ENCODE results near the gene RGL4. TPM values are rescaled to one million over a fixed set of nuclear protein-coding genes. Genes with fewer than 3 reads are reported as not detected.

The RGL4 gene
- total RNA-seq, 2 donors from 2014 or later: not detected

DNA sequence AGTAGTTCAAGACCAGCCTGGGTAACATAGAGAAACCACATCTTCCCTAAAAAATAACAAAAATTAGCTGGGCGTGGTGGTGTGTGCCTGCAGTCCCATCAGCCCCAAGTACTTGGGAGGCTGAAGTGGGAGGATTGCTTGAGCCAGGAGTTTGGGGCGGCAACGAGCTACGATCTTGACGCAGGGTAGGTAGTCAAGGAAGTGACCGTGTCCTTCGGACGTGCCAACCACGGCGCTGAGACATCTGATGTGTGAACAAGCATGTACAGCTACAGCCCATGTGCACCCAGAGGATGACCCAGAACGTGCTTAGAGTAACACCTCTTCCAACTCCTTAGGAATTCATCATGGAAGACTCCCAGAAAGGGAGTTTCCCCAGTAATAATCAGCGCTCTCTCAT, 21.4 kb downstream of the RGL4 start:
- H3K4me3 ChIP-seq: no peak overlapping the region
- no peak for DNase-seq (ENCODE audit: low spot score)
- no peaks in the 10 kb centered on the region for H3K9me3 ChIP-seq
- peaks cover 0 to 10% of the 10 kb centered on the region in 2 donors for H3K4me1 ChIP-seq
- H3K36me3 ChIP-seq: peaks cover 47% of the 10 kb centered on the region
- no peak overlapping the region for H3K27ac ChIP-seq
- TF ChIP-seq, protein P1, sequence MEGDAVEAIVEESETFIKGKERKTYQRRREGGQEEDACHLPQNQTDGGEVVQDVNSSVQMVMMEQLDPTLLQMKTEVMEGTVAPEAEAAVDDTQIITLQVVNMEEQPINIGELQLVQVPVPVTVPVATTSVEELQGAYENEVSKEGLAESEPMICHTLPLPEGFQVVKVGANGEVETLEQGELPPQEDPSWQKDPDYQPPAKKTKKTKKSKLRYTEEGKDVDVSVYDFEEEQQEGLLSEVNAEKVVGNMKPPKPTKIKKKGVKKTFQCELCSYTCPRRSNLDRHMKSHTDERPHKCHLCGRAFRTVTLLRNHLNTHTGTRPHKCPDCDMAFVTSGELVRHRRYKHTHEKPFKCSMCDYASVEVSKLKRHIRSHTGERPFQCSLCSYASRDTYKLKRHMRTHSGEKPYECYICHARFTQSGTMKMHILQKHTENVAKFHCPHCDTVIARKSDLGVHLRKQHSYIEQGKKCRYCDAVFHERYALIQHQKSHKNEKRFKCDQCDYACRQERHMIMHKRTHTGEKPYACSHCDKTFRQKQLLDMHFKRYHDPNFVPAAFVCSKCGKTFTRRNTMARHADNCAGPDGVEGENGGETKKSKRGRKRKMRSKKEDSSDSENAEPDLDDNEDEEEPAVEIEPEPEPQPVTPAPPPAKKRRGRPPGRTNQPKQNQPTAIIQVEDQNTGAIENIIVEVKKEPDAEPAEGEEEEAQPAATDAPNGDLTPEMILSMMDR (IDR thresholded peaks at IDR 0.05): no peak
- H3K27me3 ChIP-seq: no peaks in the 10 kb centered on the region

DNA sequence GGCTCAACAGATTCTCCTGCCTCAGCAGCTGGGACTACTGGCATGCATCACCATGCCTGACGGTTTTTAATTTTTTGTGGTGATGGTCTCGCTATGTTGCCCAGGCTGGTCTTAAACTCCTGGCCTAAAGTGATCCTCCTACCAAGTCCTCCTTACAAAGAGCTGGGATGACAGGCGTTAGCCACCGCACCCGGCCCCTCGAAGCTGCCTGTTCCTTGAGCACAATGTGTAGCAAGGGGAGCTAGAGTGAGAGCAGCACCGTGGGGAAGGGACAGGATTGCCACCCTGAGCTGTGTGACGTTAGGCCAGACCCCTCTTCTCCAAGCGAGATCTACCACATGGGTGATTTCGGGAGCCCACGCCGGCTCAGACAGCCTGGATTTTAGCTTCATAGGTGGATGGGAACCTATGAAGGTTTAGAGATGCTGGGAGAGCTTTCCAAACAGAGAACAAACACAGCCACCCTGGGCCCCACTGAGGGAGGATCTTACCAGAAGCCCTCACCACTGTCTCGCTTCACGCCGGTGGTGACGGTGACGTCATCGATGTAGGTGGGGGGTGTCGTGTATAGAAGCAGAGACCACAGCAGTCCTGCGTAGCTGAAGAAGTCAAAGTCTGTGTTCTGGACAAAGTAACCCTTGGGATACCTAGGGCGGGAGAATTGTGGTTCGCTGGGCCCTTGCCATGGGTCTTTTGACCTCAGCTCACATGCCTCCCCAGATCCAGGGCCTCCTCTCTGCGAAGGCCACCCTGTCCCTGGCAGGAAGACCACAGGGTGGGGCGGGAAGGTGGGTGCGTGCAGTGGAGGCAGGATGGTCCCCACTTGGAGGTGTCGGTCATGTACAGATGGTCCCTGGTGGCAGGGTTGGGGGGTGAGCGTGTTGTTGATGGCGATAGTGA, 23.1 kb downstream of the RGL4 start:
- TF ChIP-seq, protein P1 (IDR thresholded peaks at IDR 0.05): no peak
- no peak overlapping the region for H3K4me3 ChIP-seq
- no peaks in the 10 kb centered on the region for H3K27me3 ChIP-seq
- peaks cover 0 to 14% of the 10 kb centered on the region in 2 donors for H3K4me1 ChIP-seq
- H3K36me3 ChIP-seq: peaks cover 30% of the 10 kb centered on the region
- DNase-seq (ENCODE audit: low spot score): no peak
- H3K27ac ChIP-seq: no peak overlapping the region
- H3K9me3 ChIP-seq: no peaks in the 10 kb centered on the region

DNA sequence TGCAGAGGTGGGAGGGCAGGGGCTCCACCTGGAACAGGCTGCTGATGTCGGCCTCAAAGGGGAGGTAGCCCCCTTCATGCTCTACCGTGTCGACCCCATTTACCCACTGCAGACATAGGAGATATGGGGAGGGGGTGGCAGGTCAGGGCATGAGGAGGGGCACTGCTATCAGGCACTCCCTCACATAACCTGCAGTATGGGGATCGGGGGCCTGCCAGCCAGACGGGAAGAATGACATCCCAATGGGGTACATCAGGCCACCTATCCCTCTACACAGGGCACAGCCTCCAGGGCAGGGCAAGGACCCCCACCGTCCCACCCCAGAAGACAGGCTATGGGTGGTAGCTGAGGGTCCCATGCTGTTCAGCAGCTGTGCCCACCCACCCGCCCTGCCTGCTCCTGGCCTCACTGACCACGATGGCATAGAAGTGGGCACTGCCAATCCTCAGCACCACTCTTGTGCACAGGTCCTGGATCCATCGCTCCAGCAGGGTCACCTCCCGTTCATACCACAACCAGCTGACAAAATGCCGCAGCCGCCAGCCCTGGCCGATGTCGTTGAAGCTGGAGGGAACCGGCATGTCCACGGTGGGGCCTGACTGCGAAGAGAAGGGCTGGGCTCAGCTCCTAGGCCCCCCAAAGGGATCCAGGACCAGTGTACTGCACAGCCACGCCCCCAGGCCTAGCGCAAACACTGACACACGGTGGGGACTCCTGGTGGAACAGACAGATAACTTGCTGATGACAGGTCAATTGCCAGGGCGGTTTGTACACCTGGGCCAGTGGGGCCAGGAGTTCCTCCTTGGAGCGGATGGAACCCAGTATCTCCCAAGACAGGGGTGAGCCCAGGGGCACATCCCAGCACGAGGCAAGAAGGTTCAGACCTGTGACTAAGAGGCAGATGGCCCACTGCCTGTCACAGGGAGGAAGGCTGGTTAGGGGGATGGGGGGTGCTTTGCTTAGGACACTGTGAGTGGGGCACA, 24.1 kb downstream of the RGL4 start:
- DNase-seq (ENCODE audit: low spot score): no peak
- Histone ChIP-seq H3K27ac (no peak overlapping the region), H3K36me3 (peaks cover 21% of the 10 kb centered on the region)

DNA sequence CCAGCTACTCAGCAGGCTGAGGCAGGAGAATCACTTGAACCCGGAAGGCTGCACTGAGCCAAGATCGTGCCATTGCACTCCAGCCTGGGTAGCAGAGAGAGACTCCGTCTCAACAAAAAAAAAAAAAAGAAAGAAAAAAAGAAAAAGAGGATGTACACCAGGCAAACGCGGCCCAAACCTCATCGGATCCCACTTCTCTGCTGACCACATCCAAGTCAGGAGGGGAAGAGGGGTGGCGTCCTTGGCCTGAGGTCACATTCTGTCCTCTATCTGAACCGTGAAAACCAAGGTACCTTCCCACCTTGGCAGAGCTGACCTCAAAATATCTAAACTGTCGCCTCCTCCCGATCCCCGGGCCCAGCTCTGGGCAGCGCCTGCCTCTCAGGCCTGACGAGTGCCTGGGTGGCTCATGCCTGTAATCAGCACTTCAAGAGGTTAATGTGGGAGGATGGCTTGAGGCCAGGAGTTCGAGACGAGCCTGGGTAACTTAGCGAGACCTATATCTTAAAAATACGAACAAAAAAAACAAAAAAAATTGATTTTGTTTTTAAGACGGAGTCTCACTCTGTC, 25.1 kb downstream of the RGL4 start:
- H3K27me3 ChIP-seq: no peaks in the 10 kb centered on the region
- H3K27ac ChIP-seq: peak overlapping the region in 1 of 2 donors; percentile 71
- no peak for DNase-seq (ENCODE audit: low spot score)
- H3K4me1 ChIP-seq: peaks cover 0 to 14% of the 10 kb centered on the region in 2 donors
- peak overlapping the region in 1 of 2 donors; percentile 77 for H3K4me3 ChIP-seq
- TF ChIP-seq, protein P1 (IDR thresholded peaks at IDR 0.05): no peak
- peaks cover 12% of the 10 kb centered on the region for H3K36me3 ChIP-seq
- H3K9me3 ChIP-seq: no peaks in the 10 kb centered on the region

More for the DNA sequence above, 24.1 kb downstream of the RGL4 start:
- no peak overlapping the region for H3K4me3 ChIP-seq
- peaks cover 0 to 14% of the 10 kb centered on the region in 2 donors for H3K4me1 ChIP-seq
- TF ChIP-seq, protein P1 (IDR thresholded peaks at IDR 0.05): no peak
- no peaks in the 10 kb centered on the region for H3K27me3 ChIP-seq
- H3K9me3 ChIP-seq: no peaks in the 10 kb centered on the region
